Activated CD8-positive, alpha-beta T cell treated with anti-CD3 and anti-CD28 coated beads, Interleukin-2, amount 10 ng/mL, durations not matched to agents 7 days and 5 days (primary cell): ENCODE results near the gene MND1. TPM values are rescaled to one million over a fixed set of nuclear protein-coding genes. Genes with fewer than 3 reads are reported as not detected.

Source experiments
- ATAC-seq: fragments of 150-1000 bp; cut with Tn5 transposase; one replicate; pipeline ENCODE4 v1.10.0; 2021; ENCODE audit warnings: moderate library complexity
- CTCF ChIA-PET: fragments of 350-600 bp; sonication (Branson Sonifier 250); formaldehyde crosslinking; loops from one replicate; lab custom pipeline; 2021; ENCODE audit warnings: antibody characterized with exemption; lab: Charles Lee
- POLR2A ChIA-PET: fragments of 350-600 bp; sonication (Branson Sonifier 250); formaldehyde crosslinking; loops from one replicate; lab custom pipeline; 2021; ENCODE audit warnings: antibody characterized with exemption; lab: Charles Lee
- DNase-seq: peaks from one replicate; pipeline ENCODE4 v3.0.0-alpha.2; 2020
- H3K27ac Mint-ChIP-seq: one replicate; pipeline ENCODE4 v1.8.0; 2021; ENCODE audit warnings: mild to moderate bottlenecking, mixed read lengths
- H3K27me3 Mint-ChIP-seq: one replicate; pipeline ENCODE4 v1.8.0; 2021; ENCODE audit warnings: low read depth, mixed read lengths
- H3K36me3 Mint-ChIP-seq: one replicate; pipeline ENCODE4 v1.8.0; 2021; ENCODE audit warnings: low read depth, mixed read lengths
- H3K4me1 Mint-ChIP-seq: one replicate; pipeline ENCODE4 v1.8.0; 2021; ENCODE audit warnings: low read depth, mixed read lengths
- H3K4me3 Mint-ChIP-seq: one replicate; pipeline ENCODE4 v1.8.0; 2021; ENCODE audit warnings: mild to moderate bottlenecking, mixed read lengths
- H3K9me3 Mint-ChIP-seq: one replicate; pipeline ENCODE4 v1.8.0; 2022; ENCODE audit warnings: mixed read lengths; ENCODE audit not compliant: insufficient read depth
- total RNA-seq, 2 experiments: library from RNA; stranded (reverse); gene quantifications; one replicate each; pipeline ENCODE4 v1.2.3, GENCODE V29; 2021

Gene MND1
- total RNA-seq, 2 experiments from 2014 or later, result 37.4 to 38.3 TPM

DNA sequence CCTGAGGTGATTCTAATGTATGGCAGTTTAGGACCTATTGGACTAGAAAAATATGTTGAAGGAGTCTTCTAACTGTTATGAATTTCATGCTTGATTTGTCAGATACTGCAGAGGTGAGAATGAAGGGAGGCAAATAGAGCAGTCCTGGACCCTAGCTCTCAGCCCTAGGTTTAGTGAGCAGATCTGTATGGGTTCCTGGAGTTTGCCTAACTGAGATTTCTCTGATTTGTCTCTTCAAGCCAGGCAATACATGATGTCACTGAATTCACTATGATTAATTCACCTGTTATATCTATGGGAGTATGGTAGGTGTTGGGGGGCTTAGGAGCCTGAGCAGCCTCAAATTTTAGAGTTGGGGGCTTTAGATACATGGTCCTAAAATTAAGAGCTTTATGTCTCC lies 2.6 kb downstream of the MND1 start:
- ChIA-PET CTCF (interaction anchor here (1.1 to 4.3 kb wide), 9 partner anchors 72 to 226 kb away, joined by 3 to 70 read pairs (median 10); partner anchors contain the start of gene TMEM131L), POLR2A (interaction anchor here (0.5 to 0.6 kb wide), 2 partner anchors 15 to 120 kb away, joined by 3 read pairs; no protein-coding TSS in a partner anchor)
- H3K36me3 Mint-ChIP-seq, result peaks cover 34% of the 10 kb centered on the region
- peaks cover 7% of the 10 kb centered on the region for H3K27me3 Mint-ChIP-seq
- DNase-seq (no peak), ATAC-seq (no peak)
- no peak overlapping the region for H3K4me3 Mint-ChIP-seq
- peaks cover 45% of the 10 kb centered on the region for H3K4me1 Mint-ChIP-seq
- H3K9me3 Mint-ChIP-seq, result no peaks in the 10 kb centered on the region
- H3K27ac Mint-ChIP-seq, result no peak overlapping the region

DNA sequence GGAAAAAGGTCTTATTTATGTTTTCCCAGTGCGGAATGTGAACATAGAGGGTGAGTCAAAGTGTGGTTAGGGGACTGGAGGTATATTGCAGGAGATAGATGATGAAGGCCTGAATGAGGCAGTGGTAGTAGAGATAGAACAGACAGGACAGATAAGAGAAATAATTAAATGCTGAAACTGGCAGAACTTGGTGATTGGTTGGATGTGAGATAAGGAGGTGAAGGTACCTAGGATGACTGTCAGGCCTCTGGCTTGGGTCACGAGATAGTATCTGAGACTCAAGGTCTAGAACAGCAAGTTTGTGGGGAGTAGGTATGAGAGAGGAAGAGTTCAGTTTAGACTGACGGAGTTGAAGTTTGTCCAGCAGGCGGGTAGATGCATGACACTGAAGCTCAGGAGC lies 3.5 kb downstream of the MND1 start:
- ATAC-seq (no peak), DNase-seq (no peak)
- Mint-ChIP-seq H3K27me3 (peaks cover 2% of the 10 kb centered on the region), H3K36me3 (peaks cover 41% of the 10 kb centered on the region), H3K27ac (no peak overlapping the region), H3K9me3 (no peaks in the 10 kb centered on the region), H3K4me1 (peaks cover 42% of the 10 kb centered on the region), H3K4me3 (no peak overlapping the region)
- ChIA-PET POLR2A (interaction anchor here (0.6 kb wide), 1 partner anchor 229 kb away, joined by 3 read pairs; no protein-coding TSS in a partner anchor), CTCF (interaction anchor here (1.0 to 2.1 kb wide), 3 partner anchors 81 to 295 kb away, joined by 4 to 10 read pairs (median 5); no protein-coding TSS in a partner anchor)

- POLR2A ChIA-PET, result interaction anchor here (0.9 kb wide), 1 partner anchor 117 kb away, joined by 3 read pairs; the partner anchor contains the start of gene TMEM131L
- H3K36me3 Mint-ChIP-seq, result peaks cover 46% of the 10 kb centered on the region
- H3K4me1 Mint-ChIP-seq, result peaks cover 41% of the 10 kb centered on the region
- CTCF ChIA-PET, result interaction anchor here (1.8 to 2.1 kb wide), 2 partner anchors 225 to 294 kb away, joined by 5 to 10 read pairs; no protein-coding TSS in a partner anchor
- H3K27ac Mint-ChIP-seq, result no peak overlapping the region
- ATAC-seq, result no peak
- no peak overlapping the region for H3K4me3 Mint-ChIP-seq
- no peaks in the 10 kb centered on the region for H3K9me3 Mint-ChIP-seq
- H3K27me3 Mint-ChIP-seq, result no peaks in the 10 kb centered on the region
- DNase-seq, result no peak
These were observed 4.8 kb downstream of the MND1 start for GRCh38 chr4:153349206-153349805.

- POLR2A ChIA-PET, result interaction anchor here (0.7 kb wide), 1 partner anchor 15 kb away, joined by 3 read pairs; no protein-coding TSS in a partner anchor
- Mint-ChIP-seq H3K27ac (no peak overlapping the region), H3K4me3 (no peak overlapping the region), H3K36me3 (peaks cover 80% of the 10 kb centered on the region), H3K4me1 (peaks cover 7% of the 10 kb centered on the region), H3K27me3 (no peaks in the 10 kb centered on the region), H3K9me3 (no peaks in the 10 kb centered on the region)
- ATAC-seq (no peak), DNase-seq (no peak)
- CTCF ChIA-PET, result interaction anchor here (0.8 kb wide), 1 partner anchor 16 kb away, joined by 4 read pairs; no protein-coding TSS in a partner anchor
These were observed 17.7 kb downstream of the MND1 start for GRCh38 chr4:153362184-153362583.

DNA sequence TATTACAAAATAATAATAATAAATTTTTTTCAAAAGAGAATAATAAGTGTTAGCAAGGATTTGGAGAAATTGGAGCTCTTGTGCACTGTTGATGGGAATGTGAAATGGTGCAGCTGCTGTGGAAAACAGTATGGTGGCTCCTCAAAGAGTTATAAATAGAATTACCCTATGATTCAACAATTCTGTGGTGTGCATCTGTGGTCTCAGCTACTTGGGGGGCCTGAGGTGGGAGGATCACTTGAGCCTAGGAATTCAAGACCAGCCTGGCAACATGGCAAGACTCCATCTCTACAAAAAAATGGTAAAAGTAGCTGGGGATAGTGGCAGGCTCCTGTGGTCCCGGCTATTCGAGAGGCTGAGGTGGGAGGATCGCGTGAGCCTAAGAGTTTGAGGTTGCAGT lies 19.6 kb downstream of the MND1 start:
- peaks cover 15% of the 10 kb centered on the region for H3K4me1 Mint-ChIP-seq
- ChIA-PET POLR2A (interaction anchor here (1.2 kb wide), 1 partner anchor 9 kb away, joined by 3 read pairs; no protein-coding TSS in a partner anchor), CTCF (interaction anchor here (1.2 to 2.4 kb wide), 2 partner anchors 18 to 20 kb away, joined by 4 to 10 read pairs; partner anchors contain the start of gene MND1)
- no peak overlapping the region for H3K4me3 Mint-ChIP-seq
- no peak overlapping the region for H3K27ac Mint-ChIP-seq
- H3K27me3 Mint-ChIP-seq, result no peaks in the 10 kb centered on the region
- DNase-seq (no peak), ATAC-seq (no peak)
- H3K36me3 Mint-ChIP-seq, result peaks cover 84% of the 10 kb centered on the region
- H3K9me3 Mint-ChIP-seq, result no peaks in the 10 kb centered on the region

- no peaks in the 10 kb centered on the region for H3K9me3 Mint-ChIP-seq
- peaks cover 82% of the 10 kb centered on the region for H3K36me3 Mint-ChIP-seq
- H3K4me1 Mint-ChIP-seq, result peaks cover 15% of the 10 kb centered on the region
- DNase-seq (no peak), ATAC-seq (no peak)
- POLR2A ChIA-PET, result no interaction called here
- CTCF ChIA-PET, result interaction anchor here (1.2 to 2.4 kb wide), 2 partner anchors 19 to 21 kb away, joined by 4 to 10 read pairs; partner anchors contain the start of gene MND1
- H3K4me3 Mint-ChIP-seq, result no peak overlapping the region
- no peak overlapping the region for H3K27ac Mint-ChIP-seq
- no peaks in the 10 kb centered on the region for H3K27me3 Mint-ChIP-seq
These were observed 20.5 kb downstream of the MND1 start for GRCh38 chr4:153365003-153365402.

GRCh38 chr4:153366486-153366885 lies 22.0 kb downstream of the MND1 start:
- ChIA-PET POLR2A (no interaction called here), CTCF (no interaction called here)
- peaks cover 85% of the 10 kb centered on the region for H3K36me3 Mint-ChIP-seq
- no peaks in the 10 kb centered on the region for H3K27me3 Mint-ChIP-seq
- no peaks in the 10 kb centered on the region for H3K9me3 Mint-ChIP-seq
- no peak overlapping the region for H3K27ac Mint-ChIP-seq
- no peak overlapping the region for H3K4me3 Mint-ChIP-seq
- ATAC-seq (no peak), DNase-seq (no peak)
- H3K4me1 Mint-ChIP-seq, result peaks cover 15% of the 10 kb centered on the region

- no peak for ATAC-seq
- H3K9me3 Mint-ChIP-seq, result no peaks in the 10 kb centered on the region
- no peak overlapping the region for H3K4me3 Mint-ChIP-seq
- POLR2A ChIA-PET, result no interaction called here
- CTCF ChIA-PET, result no interaction called here
- H3K27ac Mint-ChIP-seq, result no peak overlapping the region
- H3K4me1 Mint-ChIP-seq, result peaks cover 15% of the 10 kb centered on the region
- DNase-seq, result no peak
- H3K36me3 Mint-ChIP-seq, result peaks cover 87% of the 10 kb centered on the region
- H3K27me3 Mint-ChIP-seq, result no peaks in the 10 kb centered on the region
These were observed 22.6 kb downstream of the MND1 start for GRCh38 chr4:153367092-153367491.

- no peaks in the 10 kb centered on the region for H3K27me3 Mint-ChIP-seq
- ATAC-seq (no peak), DNase-seq (no peak)
- H3K4me3 Mint-ChIP-seq, result no peak overlapping the region
- POLR2A ChIA-PET, result no interaction called here
- H3K9me3 Mint-ChIP-seq, result peaks cover 10% of the 10 kb centered on the region
- H3K4me1 Mint-ChIP-seq, result peaks cover 15% of the 10 kb centered on the region
- H3K27ac Mint-ChIP-seq, result no peak overlapping the region
- peaks cover 84% of the 10 kb centered on the region for H3K36me3 Mint-ChIP-seq
- CTCF ChIA-PET, result no interaction called here
These were observed 24.5 kb downstream of the MND1 start for GRCh38 chr4:153369021-153369420.

GRCh38 chr4:153371701-153372234 lies 27.3 kb downstream of the MND1 start:
- ATAC-seq, result no peak
- Mint-ChIP-seq H3K27me3 (no peaks in the 10 kb centered on the region), H3K4me3 (no peak overlapping the region), H3K9me3 (peaks cover 10% of the 10 kb centered on the region), H3K36me3 (peaks cover 68% of the 10 kb centered on the region), H3K4me1 (peaks cover 15% of the 10 kb centered on the region), H3K27ac (no peak overlapping the region)
- DNase-seq, result no peak
- ChIA-PET POLR2A (no interaction called here), CTCF (interaction anchor here (0.9 kb wide), 2 partner anchors 10 to 45 kb away, joined by 3 read pairs; no protein-coding TSS in a partner anchor)

DNA sequence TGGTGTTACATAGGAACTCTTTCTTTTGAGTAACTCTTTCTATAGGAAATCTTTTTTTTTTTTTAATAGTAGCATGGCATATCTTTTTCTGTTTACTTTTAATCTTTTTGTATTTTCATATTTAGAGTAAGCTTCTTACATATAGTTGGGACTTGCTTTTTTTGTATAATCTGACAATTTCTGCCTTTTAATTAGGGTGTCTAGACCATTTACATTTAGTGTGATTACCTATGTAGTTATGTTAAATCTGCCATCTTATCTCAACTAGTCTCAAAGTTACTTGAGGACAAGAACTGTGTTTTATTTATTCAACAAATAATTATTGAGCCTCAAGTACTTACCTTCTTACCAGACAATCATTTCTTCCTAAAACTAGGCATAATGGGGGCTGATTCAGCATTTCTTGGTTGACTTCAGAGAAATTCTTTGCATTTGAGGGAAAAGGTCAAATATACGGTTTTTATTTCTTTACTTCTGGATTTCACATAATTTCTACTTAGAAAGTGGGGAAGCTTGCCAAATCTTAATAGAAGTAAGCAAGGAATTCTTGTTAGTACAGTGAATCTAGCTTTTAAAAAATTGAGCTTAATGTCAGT lies 28.6 kb downstream of the MND1 start:
- Mint-ChIP-seq H3K27me3 (no peaks in the 10 kb centered on the region), H3K9me3 (peaks cover 10% of the 10 kb centered on the region), H3K36me3 (peaks cover 57% of the 10 kb centered on the region), H3K4me1 (peaks cover 2% of the 10 kb centered on the region), H3K4me3 (no peak overlapping the region), H3K27ac (no peak overlapping the region)
- ChIA-PET POLR2A (no interaction called here), CTCF (interaction anchor here (1.0 kb wide), 1 partner anchor 28 kb away, joined by 3 read pairs; the partner anchor contains the start of gene MND1)
- DNase-seq (no peak), ATAC-seq (no peak)
